Neural progenitor cell (in vitro differentiated cells): ENCODE measurements around the gene ERGIC1.

Experiments
- CTCF ChIP-seq: fragments of 200-600 bp; sonication (generic); IDR thresholded peaks from 2 replicates; pipeline ENCODE4 v1.5.1; 2017; ENCODE audit warnings: antibody characterized with exemption, mild to moderate bottlenecking
- EZH2 ChIP-seq: fragments of 200-600 bp; sonication (generic); IDR thresholded peaks from 2 replicates; pipeline ENCODE4 v1.6.1; 2017; ENCODE audit warnings: antibody characterized with exemption, mild to moderate bottlenecking, moderate library complexity
- EZH2phosphoT487 ChIP-seq: fragments of 200-600 bp; sonication (generic); IDR thresholded peaks from 2 replicates; pipeline ENCODE4 v1.6.1; 2017; ENCODE audit warnings: antibody characterized with exemption

- TF ChIP-seq CTCF (peak; percentile 94), EZH2 (no peak), EZH2phosphoT487 (no peak)
These were observed 98.4 kb downstream of the ERGIC1 start for GRCh38 chr5:172932313-172933017.
